Activated CD8-positive, alpha-beta T cell treated with anti-CD3 and anti-CD28 coated beads, Interleukin-2, amount 10 ng/mL, durations not matched to agents 7 days and 5 days (primary cell): Measurements from ENCODE around the gene INAFM2. TPM values are rescaled to one million over a fixed set of nuclear protein-coding genes. Genes with fewer than 3 reads are reported as not detected.

ENCODE experiments used
- ATAC-seq: fragments of 150-1000 bp; cut with Tn5 transposase; one replicate; pipeline ENCODE4 v1.10.0; 2021; ENCODE audit warnings: moderate library complexity
- CTCF ChIA-PET: fragments of 350-600 bp; sonication (Branson Sonifier 250); formaldehyde crosslinking; loops from one replicate; lab custom pipeline; 2021; ENCODE audit warnings: antibody characterized with exemption; lab: Charles Lee
- POLR2A ChIA-PET: fragments of 350-600 bp; sonication (Branson Sonifier 250); formaldehyde crosslinking; loops from one replicate; lab custom pipeline; 2021; ENCODE audit warnings: antibody characterized with exemption; lab: Charles Lee
- DNase-seq: peaks from one replicate; pipeline ENCODE4 v3.0.0-alpha.2; 2020
- H3K27ac Mint-ChIP-seq: one replicate; pipeline ENCODE4 v1.8.0; 2021; ENCODE audit warnings: mild to moderate bottlenecking, mixed read lengths
- H3K27me3 Mint-ChIP-seq: one replicate; pipeline ENCODE4 v1.8.0; 2021; ENCODE audit warnings: low read depth, mixed read lengths
- H3K36me3 Mint-ChIP-seq: one replicate; pipeline ENCODE4 v1.8.0; 2021; ENCODE audit warnings: low read depth, mixed read lengths
- H3K4me1 Mint-ChIP-seq: one replicate; pipeline ENCODE4 v1.8.0; 2021; ENCODE audit warnings: low read depth, mixed read lengths
- H3K4me3 Mint-ChIP-seq: one replicate; pipeline ENCODE4 v1.8.0; 2021; ENCODE audit warnings: mild to moderate bottlenecking, mixed read lengths
- H3K9me3 Mint-ChIP-seq: one replicate; pipeline ENCODE4 v1.8.0; 2022; ENCODE audit warnings: mixed read lengths; ENCODE audit not compliant: insufficient read depth
- total RNA-seq, 2 experiments: library from RNA; stranded (reverse); gene quantifications; one replicate each; pipeline ENCODE4 v1.2.3, GENCODE V29; 2021

INAFM2 gene
- total RNA-seq, 2 experiments from 2014 or later = 8.7 to 9.4 TPM

- CTCF ChIA-PET = interaction anchor here (0.7 to 8.4 kb wide), 11 partner anchors 16 to 91 kb away, joined by 3 to 109 read pairs (median 6); partner anchors contain the start of genes BAHD1, CCDC9B, INAFM2 and IVD
- H3K36me3 Mint-ChIP-seq = no peaks in the 10 kb centered on the region
- H3K4me3 Mint-ChIP-seq = no peak overlapping the region
- H3K27ac Mint-ChIP-seq = no peak overlapping the region
- H3K4me1 Mint-ChIP-seq = peaks cover 33% of the 10 kb centered on the region
- DNase-seq = no peak
- no peak for ATAC-seq
- no peaks in the 10 kb centered on the region for H3K27me3 Mint-ChIP-seq
- H3K9me3 Mint-ChIP-seq = no peaks in the 10 kb centered on the region
- POLR2A ChIA-PET = interaction anchor here (0.6 to 1.7 kb wide), 3 partner anchors 17 to 45 kb away, joined by 3 to 5 read pairs (median 5); partner anchors contain the start of genes IVD and KNSTRN
Measured at GRCh38 chr15:40365624-40366456, 42.3 kb downstream of the INAFM2 start.

DNA sequence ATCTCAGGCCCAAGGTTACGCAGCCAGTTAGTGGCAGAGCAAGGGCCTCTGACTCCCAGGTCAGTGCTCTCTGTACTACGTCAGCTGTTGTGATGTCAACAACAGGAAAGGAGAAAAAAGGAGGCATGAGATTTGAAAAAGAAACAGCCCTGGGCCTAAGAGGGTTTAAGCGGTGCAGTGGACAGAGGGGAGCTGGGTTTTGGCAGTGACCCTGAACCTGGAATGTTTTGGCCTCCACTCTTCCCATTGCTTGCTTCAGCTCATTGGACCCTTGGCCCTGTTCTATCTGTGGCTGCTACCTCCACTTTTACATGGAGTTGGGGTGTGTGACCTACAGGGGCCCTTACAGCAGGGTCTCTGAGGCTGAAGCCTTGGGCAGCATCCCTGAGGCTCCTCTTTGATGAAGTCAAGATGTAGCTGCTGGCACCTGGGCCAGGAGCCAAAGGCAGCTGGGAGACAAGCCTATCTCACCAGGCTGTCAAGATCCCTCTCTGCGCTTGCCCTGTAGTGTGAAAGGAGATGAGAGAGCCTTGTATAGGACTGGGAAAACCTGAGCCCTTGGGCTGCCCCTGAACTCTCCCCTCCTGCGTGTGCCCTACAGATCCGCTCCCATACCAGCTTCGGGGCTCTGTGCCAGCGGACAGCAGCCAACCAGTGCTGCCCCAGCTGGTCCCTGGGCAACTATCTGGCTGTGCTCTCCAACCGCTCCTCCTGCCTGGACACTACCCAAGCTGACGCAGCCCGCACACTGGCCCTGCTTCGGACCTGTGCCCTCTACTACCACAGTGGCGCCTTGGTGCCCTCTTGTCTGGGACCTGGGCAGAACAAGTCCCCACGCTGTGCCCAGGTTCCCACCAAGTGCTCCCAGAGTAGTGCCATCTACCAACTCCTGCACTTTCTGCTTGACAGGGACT lies 43.2 kb downstream of the INAFM2 start:
- POLR2A ChIA-PET = interaction anchor here (1.7 kb wide), 1 partner anchor 16 kb away, joined by 5 read pairs; the partner anchor contains the start of gene KNSTRN
- H3K27me3 Mint-ChIP-seq = peaks cover 7% of the 10 kb centered on the region
- H3K4me3 Mint-ChIP-seq = peak overlapping the region; percentile 77
- ATAC-seq (no peak), DNase-seq (no peak)
- H3K36me3 Mint-ChIP-seq = no peaks in the 10 kb centered on the region
- peak overlapping the region; percentile 85 for H3K27ac Mint-ChIP-seq
- peaks cover 33% of the 10 kb centered on the region for H3K4me1 Mint-ChIP-seq
- CTCF ChIA-PET = interaction anchor here (0.7 to 8.4 kb wide), 17 partner anchors 9 to 166 kb away, joined by 3 to 109 read pairs (median 6); partner anchors contain the start of genes CCDC9B, DISP2, INAFM2 and IVD
- no peaks in the 10 kb centered on the region for H3K9me3 Mint-ChIP-seq

DNA sequence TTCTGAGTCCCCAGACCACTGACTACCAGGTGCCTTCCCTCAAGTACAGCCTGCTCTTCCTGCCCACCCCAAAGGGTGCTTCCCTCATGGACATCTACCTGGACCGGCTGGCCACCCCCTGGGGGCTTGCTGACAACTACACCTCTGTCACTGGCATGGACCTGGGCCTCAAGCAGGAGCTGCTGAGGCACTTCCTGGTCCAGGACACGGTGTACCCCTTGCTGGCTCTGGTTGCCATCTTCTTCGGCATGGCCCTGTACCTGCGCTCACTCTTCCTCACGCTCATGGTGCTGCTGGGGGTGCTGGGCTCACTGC lies 43.8 kb downstream of the INAFM2 start:
- Mint-ChIP-seq H3K27ac (peak overlapping the region; percentile 85), H3K9me3 (no peaks in the 10 kb centered on the region), H3K4me3 (peak overlapping the region; percentile 77), H3K4me1 (peaks cover 33% of the 10 kb centered on the region), H3K36me3 (no peaks in the 10 kb centered on the region), H3K27me3 (peaks cover 7% of the 10 kb centered on the region)
- ATAC-seq (no peak), DNase-seq (no peak)
- ChIA-PET CTCF (interaction anchor here (0.6 to 8.4 kb wide), 17 partner anchors 10 to 167 kb away, joined by 3 to 109 read pairs (median 6); partner anchors contain the start of genes CCDC9B, DISP2, IVD and KNSTRN), POLR2A (interaction anchor here (1.7 kb wide), 1 partner anchor 16 kb away, joined by 5 read pairs; the partner anchor contains the start of gene KNSTRN)

GRCh38 chr15:40367686-40368611 lies 44.5 kb downstream of the INAFM2 start:
- H3K9me3 Mint-ChIP-seq = no peaks in the 10 kb centered on the region
- peak; percentile 95 for ATAC-seq

DNA sequence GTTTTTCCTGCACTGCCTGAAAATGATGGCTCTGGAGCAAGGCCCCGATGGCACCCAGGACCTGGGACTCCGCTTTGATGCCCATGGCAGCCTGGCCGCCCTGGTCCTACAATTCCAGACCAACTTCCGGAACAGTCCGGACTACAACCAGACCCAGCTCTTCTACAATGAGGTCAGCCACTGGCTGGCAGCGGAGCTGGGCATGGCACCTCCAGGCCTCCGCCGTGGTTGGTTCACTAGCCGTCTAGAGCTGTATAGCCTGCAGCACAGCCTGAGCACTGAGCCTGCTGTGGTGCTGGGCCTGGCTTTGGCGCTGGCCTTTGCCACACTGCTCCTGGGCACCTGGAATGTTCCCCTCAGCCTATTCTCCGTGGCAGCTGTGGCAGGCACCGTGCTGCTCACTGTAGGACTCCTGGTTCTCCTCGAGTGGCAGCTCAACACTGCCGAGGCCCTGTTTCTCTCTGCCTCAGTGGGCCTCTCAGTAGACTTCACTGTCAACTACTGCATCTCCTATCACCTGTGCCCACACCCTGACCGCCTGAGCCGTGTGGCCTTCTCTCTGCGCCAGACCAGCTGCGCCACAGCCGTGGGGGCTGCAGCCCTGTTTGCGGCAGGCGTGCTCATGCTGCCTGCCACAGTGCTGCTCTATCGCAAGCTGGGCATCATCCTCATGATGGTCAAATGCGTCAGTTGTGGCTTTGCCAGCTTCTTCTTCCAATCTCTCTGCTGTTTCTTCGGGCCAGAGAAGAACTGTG lies 45.4 kb downstream of the INAFM2 start:
- H3K27me3 Mint-ChIP-seq = peaks cover 7% of the 10 kb centered on the region
- DNase-seq (no peak), ATAC-seq (no peak)
- H3K4me1 Mint-ChIP-seq = peaks cover 33% of the 10 kb centered on the region
- ChIA-PET POLR2A (interaction anchor here (0.9 to 1.8 kb wide), 3 partner anchors 14 to 55 kb away, joined by 3 to 7 read pairs (median 6); partner anchors contain the start of genes IVD and KNSTRN), CTCF (interaction anchor here (0.7 to 8.4 kb wide), 16 partner anchors 9 to 196 kb away, joined by 3 to 109 read pairs (median 8); partner anchors contain the start of genes CCDC32, CCDC9B, DISP2 and IVD)
- no peaks in the 10 kb centered on the region for H3K9me3 Mint-ChIP-seq
- H3K4me3 Mint-ChIP-seq = no peak overlapping the region
- no peaks in the 10 kb centered on the region for H3K36me3 Mint-ChIP-seq
- no peak overlapping the region for H3K27ac Mint-ChIP-seq

More at GRCh38 chr15:40367686-40368611, 44.5 kb downstream of the INAFM2 start:
- POLR2A ChIA-PET = interaction anchor here (1.7 to 1.8 kb wide), 2 partner anchors 15 to 56 kb away, joined by 5 to 6 read pairs; partner anchors contain the start of gene KNSTRN
- Mint-ChIP-seq H3K4me3 (peak overlapping the region; percentile 77), H3K27ac (peak overlapping the region; percentile 85), H3K4me1 (peaks cover 33% of the 10 kb centered on the region), H3K27me3 (peaks cover 7% of the 10 kb centered on the region), H3K36me3 (no peaks in the 10 kb centered on the region)
- CTCF ChIA-PET = interaction anchor here (0.6 to 8.4 kb wide), 23 partner anchors 10 to 197 kb away, joined by 3 to 109 read pairs (median 5); partner anchors contain the start of genes CCDC32, CCDC9B, DISP2 and IVD
- DNase-seq = peak; percentile 91

- POLR2A ChIA-PET = interaction anchor here (0.9 to 1.8 kb wide), 3 partner anchors 13 to 54 kb away, joined by 3 to 7 read pairs (median 6); partner anchors contain the start of genes IVD and KNSTRN
- Mint-ChIP-seq H3K27me3 (peaks cover 7% of the 10 kb centered on the region), H3K36me3 (no peaks in the 10 kb centered on the region), H3K4me1 (peaks cover 33% of the 10 kb centered on the region), H3K27ac (no peak overlapping the region), H3K9me3 (no peaks in the 10 kb centered on the region), H3K4me3 (no peak overlapping the region)
- ATAC-seq = no peak
- CTCF ChIA-PET = interaction anchor here (1.4 to 8.4 kb wide), 11 partner anchors 8 to 196 kb away, joined by 3 to 109 read pairs (median 17); partner anchors contain the start of genes CCDC32, CCDC9B, DISP2 and IVD
- no peak for DNase-seq
Measured at GRCh38 chr15:40369474-40369869, 46.0 kb downstream of the INAFM2 start.

DNA sequence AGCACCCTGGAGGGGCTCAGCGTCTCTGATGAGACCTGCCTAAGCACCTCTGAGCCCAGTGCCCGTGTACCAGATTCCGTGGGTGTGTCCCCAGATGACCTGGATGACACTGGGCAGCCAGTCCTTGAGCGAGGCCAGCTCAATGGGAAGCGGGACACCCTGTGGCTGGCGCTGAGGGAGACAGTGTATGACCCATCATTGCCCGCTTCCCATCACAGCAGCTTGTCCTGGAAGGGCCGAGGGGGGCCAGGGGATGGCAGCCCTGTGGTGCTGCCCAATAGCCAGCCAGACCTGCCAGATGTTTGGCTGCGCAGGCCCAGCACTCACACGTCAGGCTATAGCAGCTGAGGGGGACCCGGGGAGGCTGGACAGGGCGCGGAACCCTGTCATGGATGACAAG lies 46.5 kb downstream of the INAFM2 start:
- ChIA-PET CTCF (interaction anchor here (1.4 to 8.4 kb wide), 9 partner anchors 12 to 137 kb away, joined by 3 to 109 read pairs (median 17); partner anchors contain the start of genes CCDC9B, DISP2 and KNSTRN), POLR2A (interaction anchor here (0.9 to 1.8 kb wide), 4 partner anchors 13 to 54 kb away, joined by 3 to 7 read pairs (median 4); partner anchors contain the start of genes IVD and KNSTRN)
- Mint-ChIP-seq H3K27me3 (peaks cover 7% of the 10 kb centered on the region), H3K4me3 (no peak overlapping the region), H3K4me1 (peaks cover 33% of the 10 kb centered on the region), H3K36me3 (no peaks in the 10 kb centered on the region), H3K27ac (no peak overlapping the region), H3K9me3 (no peaks in the 10 kb centered on the region)
- no peak for DNase-seq
- ATAC-seq = no peak

- ATAC-seq (no peak), DNase-seq (no peak)
- no peak overlapping the region for H3K27ac Mint-ChIP-seq
- ChIA-PET POLR2A (no interaction called here), CTCF (interaction anchor here (1.9 to 8.4 kb wide), 3 partner anchors 9 to 49 kb away, joined by 8 to 109 read pairs (median 11); partner anchors contain the start of gene KNSTRN)
- no peak overlapping the region for H3K4me3 Mint-ChIP-seq
- H3K9me3 Mint-ChIP-seq = no peaks in the 10 kb centered on the region
- H3K27me3 Mint-ChIP-seq = peaks cover 15% of the 10 kb centered on the region
- H3K36me3 Mint-ChIP-seq = no peaks in the 10 kb centered on the region
- H3K4me1 Mint-ChIP-seq = peaks cover 8% of the 10 kb centered on the region
Measured at GRCh38 chr15:40372981-40373380, 49.5 kb downstream of the INAFM2 start.
